K562 (cell line): Measurements from ENCODE around the gene TRABD.

Experiments used
- KAT7 ChIP-seq: sonication (generic); formaldehyde crosslinking; IDR thresholded peaks from 2 replicates; pipeline ENCODE4 v1.8.0; 2022; ENCODE audit warnings: missing genetic modification reagents, mild to moderate bottlenecking, borderline replicate concordance
- TF ChIP-seq, protein P1 (sequence below), 3 experiments: IDR thresholded peaks in 2 of 3; conservative IDR thresholded peaks in 1 of 3; 2 replicates each; pipeline ENCODE4 v1.5.1; 2011 to 2012; ENCODE audit warnings: low read length in 3 of 3, mild to moderate bottlenecking in 3 of 3, control low read depth in 2 of 3, improper control_type of control experiment in 1 of 3, inconsistent platforms in 1 of 3, low read depth in 1 of 3, mixed read lengths in 1 of 3, moderate library complexity in 1 of 3; ENCODE audit not compliant: insufficient read depth in 2 of 3
- TF ChIP-seq, protein P2 (sequence below): sonication (generic); formaldehyde crosslinking; IDR thresholded peaks from 2 replicates; pipeline ENCODE4 v1.8.1; 2022; ENCODE audit warnings: missing genetic modification reagents

DNA sequence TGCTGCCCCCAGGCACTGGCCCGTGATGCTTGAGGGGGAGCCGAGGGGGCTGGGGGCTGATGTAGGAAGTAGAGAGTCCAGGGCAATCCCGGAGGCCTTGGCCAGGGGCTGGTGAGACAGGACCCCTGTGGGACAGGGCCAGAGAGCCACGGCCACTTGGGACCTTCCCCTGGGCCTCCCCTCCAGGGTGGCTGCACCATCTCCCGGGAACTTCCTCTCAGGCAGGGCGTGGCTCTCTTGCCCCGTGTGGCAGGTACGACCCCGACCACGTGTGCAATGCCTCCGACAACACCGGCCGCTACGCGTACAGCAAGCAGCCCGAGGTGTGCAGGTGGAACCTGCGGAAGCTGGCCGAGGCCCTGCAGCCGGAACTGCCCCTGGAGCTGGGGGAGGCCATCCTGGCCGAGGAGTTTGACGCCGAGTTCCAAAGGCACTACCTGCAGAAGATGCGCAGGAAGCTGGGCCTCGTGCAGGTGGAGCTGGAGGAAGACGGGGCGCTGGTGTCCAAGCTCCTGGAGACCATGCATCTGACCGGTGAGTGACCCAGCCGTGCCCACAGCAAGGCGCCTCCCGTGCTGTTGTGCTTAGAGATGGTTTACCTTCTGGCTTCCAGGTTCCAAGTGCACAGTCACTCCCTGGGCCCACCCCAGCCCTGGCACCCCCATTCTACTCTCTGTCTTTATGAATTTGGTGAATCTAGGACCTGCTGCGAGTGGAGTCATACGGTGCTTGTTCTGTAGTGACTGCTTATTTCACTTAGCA lies 24.8 kb downstream of the TRABD start:
- TF ChIP-seq KAT7, result no peak
- TF ChIP-seq, protein P1, sequence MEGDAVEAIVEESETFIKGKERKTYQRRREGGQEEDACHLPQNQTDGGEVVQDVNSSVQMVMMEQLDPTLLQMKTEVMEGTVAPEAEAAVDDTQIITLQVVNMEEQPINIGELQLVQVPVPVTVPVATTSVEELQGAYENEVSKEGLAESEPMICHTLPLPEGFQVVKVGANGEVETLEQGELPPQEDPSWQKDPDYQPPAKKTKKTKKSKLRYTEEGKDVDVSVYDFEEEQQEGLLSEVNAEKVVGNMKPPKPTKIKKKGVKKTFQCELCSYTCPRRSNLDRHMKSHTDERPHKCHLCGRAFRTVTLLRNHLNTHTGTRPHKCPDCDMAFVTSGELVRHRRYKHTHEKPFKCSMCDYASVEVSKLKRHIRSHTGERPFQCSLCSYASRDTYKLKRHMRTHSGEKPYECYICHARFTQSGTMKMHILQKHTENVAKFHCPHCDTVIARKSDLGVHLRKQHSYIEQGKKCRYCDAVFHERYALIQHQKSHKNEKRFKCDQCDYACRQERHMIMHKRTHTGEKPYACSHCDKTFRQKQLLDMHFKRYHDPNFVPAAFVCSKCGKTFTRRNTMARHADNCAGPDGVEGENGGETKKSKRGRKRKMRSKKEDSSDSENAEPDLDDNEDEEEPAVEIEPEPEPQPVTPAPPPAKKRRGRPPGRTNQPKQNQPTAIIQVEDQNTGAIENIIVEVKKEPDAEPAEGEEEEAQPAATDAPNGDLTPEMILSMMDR (IDR thresholded peaks at IDR 0.05 in 2 of 3, conservative IDR thresholded peaks at IDR 0.05 in 1 of 3; ENCODE audit: insufficient read depth in 2 of 3, low read depth in 1 of 3, low read length in 3 of 3), result no peak
- TF ChIP-seq, protein P2, sequence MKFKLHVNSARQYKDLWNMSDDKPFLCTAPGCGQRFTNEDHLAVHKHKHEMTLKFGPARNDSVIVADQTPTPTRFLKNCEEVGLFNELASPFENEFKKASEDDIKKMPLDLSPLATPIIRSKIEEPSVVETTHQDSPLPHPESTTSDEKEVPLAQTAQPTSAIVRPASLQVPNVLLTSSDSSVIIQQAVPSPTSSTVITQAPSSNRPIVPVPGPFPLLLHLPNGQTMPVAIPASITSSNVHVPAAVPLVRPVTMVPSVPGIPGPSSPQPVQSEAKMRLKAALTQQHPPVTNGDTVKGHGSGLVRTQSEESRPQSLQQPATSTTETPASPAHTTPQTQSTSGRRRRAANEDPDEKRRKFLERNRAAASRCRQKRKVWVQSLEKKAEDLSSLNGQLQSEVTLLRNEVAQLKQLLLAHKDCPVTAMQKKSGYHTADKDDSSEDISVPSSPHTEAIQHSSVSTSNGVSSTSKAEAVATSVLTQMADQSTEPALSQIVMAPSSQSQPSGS (CRISPR knock-in tag), result no peak
